ENCODE data around the gene BMPR1A.

- TF ChIP-seq POLR2AphosphoS5 (IDR thresholded peaks at IDR 0.05; ENCODE audit: low read depth) (no peak), SPI1 (IDR thresholded peaks at IDR 0.05; ENCODE audit: borderline replicate concordance, low read depth) (no peak), CTCF (IDR thresholded peaks at IDR 0.05; ENCODE audit: insufficient read depth, low read length) (no peak), REST (IDR thresholded peaks at IDR 0.05; ENCODE audit: insufficient replicate concordance, low read depth) (no peak)
Measured at GRCh38 chr10:86712317-86712707, 44.1 kb upstream of the BMPR1A start.
